ENCODE results near the gene KIF26B. TPM values are rescaled to one million over a fixed set of nuclear protein-coding genes. Genes with fewer than 3 reads are reported as not detected.

Gene KIF26B
- total RNA-seq, 4 donors from 2014 or later, result 3.6 to 7.0 (median 5.2) TPM

DNA sequence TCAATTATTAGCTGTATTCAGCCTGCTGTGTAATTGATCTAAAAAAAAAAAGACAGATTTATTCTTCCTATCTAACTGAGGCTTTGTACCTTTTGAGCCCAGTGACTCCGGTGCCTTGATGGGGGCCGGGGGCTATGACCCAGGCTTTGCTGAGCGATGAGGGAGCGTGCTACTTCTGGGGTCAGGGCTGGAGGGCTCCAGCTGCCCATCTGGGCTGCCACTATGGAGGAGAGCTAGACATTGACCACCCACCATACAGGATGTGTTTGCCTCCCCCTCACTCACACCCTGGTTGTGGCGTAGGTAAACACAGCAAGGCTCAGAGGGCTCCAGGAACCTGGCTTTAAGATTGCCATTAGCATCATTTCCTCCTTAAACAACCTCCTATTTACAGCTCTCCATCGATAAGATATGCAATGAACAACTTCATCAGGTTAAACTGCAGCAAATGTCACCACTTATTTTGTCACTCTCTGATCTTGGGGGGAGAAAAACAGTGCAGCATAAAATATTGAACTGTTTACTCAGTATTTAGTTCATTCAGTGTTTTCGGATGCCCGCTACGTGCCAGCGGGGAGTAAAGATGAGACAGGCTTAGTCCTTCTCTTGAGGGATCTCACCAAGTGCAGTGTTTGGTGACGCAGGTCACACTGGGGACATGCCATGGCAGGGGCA, 231.6 kb downstream of the KIF26B start:
- 89% methylated on average over 11 of the region's 11 CpGs for WGBS
- H3K9me3 ChIP-seq, result no peaks in the 10 kb centered on the region
- TF ChIP-seq, protein P1, sequence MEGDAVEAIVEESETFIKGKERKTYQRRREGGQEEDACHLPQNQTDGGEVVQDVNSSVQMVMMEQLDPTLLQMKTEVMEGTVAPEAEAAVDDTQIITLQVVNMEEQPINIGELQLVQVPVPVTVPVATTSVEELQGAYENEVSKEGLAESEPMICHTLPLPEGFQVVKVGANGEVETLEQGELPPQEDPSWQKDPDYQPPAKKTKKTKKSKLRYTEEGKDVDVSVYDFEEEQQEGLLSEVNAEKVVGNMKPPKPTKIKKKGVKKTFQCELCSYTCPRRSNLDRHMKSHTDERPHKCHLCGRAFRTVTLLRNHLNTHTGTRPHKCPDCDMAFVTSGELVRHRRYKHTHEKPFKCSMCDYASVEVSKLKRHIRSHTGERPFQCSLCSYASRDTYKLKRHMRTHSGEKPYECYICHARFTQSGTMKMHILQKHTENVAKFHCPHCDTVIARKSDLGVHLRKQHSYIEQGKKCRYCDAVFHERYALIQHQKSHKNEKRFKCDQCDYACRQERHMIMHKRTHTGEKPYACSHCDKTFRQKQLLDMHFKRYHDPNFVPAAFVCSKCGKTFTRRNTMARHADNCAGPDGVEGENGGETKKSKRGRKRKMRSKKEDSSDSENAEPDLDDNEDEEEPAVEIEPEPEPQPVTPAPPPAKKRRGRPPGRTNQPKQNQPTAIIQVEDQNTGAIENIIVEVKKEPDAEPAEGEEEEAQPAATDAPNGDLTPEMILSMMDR (IDR thresholded peaks at IDR 0.05), result no peak
- TF ChIP-seq POLR2AphosphoS5 (IDR thresholded peaks at IDR 0.05) (no peak), POLR2A (IDR thresholded peaks at IDR 0.05) (no peak), EP300 (IDR thresholded peaks at IDR 0.05) (no peak)

DNA sequence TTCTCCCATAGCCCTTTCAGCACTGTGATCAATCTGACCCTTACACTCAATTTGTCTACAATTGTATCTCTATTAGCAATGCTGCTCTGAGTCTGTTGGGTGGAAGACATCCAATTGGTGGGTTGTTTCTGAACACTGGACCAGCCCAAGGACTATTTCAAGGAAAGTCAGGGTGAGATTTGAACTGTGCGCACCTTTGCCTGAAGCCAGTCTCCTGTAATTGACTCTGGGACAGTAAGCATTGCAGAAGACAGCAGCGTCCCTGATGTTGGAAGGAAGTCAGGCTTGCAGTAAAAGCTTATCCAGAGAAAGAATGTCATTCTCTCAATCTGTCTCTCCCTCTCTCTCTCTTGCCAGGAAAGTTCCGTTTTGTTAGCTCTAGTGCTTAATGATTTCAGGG, 233.9 kb downstream of the KIF26B start:
- Histone ChIP-seq H3K4me1 (no peaks in the 10 kb centered on the region), H3K36me3 (no peaks in the 10 kb centered on the region), H3K9me3 (no peaks in the 10 kb centered on the region), H3K27me3 (peaks cover 2% of the 10 kb centered on the region), H3K4me3 (no peak overlapping the region), H3K27ac (no peak overlapping the region)
- DNase-seq (ENCODE audit: low spot score in 2 of 2), result no peak
- WGBS, result 78% methylated on average over 3 of the region's 3 CpGs
- no peak for TF ChIP-seq POLR2AphosphoS5 (IDR thresholded peaks at IDR 0.05)
- TF ChIP-seq, protein P1 (IDR thresholded peaks at IDR 0.05), result no peak
- TF ChIP-seq EP300 (IDR thresholded peaks at IDR 0.05), result no peak
- TF ChIP-seq POLR2A (IDR thresholded peaks at IDR 0.05), result no peak

More for the DNA sequence above, 231.6 kb downstream of the KIF26B start:
- Histone ChIP-seq H3K27me3 (no peaks in the 10 kb centered on the region), H3K27ac (no peak overlapping the region), H3K4me1 (no peaks in the 10 kb centered on the region), H3K36me3 (no peaks in the 10 kb centered on the region), H3K4me3 (no peak overlapping the region)
- no peak for DNase-seq (ENCODE audit: low spot score in 2 of 2)

- Histone ChIP-seq H3K27ac (no peak overlapping the region), H3K4me3 (no peak overlapping the region), H3K27me3 (peaks cover 4% of the 10 kb centered on the region), H3K36me3 (no peaks in the 10 kb centered on the region), H3K9me3 (no peaks in the 10 kb centered on the region), H3K4me1 (no peaks in the 10 kb centered on the region)
- DNase-seq (ENCODE audit: low spot score in 2 of 2), result no peak
- 97% methylated on average over 7 of the region's 7 CpGs for WGBS
- TF ChIP-seq POLR2AphosphoS5 (IDR thresholded peaks at IDR 0.05), result no peak
- no peak for TF ChIP-seq EP300 (IDR thresholded peaks at IDR 0.05)
- no peak for TF ChIP-seq POLR2A (IDR thresholded peaks at IDR 0.05)
- TF ChIP-seq, protein P1 (IDR thresholded peaks at IDR 0.05), result no peak
These were observed 235.1 kb downstream of the KIF26B start for GRCh38 chr1:245389873-245390272.

DNA sequence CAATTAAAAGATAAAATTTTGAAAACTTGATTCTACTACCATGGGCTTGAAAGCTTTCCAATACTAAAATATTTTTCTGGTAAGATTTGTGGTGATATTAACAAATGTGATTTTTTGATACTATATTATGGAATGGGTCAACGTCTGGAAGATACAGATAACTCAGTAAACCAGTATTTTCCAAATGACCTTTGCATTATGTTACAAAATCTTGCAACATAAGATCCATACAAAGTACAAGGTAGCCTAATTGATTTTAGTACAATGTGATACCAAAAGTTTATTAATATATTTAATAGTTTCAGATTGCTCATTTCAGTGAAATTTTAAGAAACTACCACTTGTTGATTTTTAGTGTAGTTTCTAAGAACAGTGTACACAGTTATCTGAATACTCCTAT, 236.2 kb downstream of the KIF26B start:
- TF ChIP-seq, protein P1 (IDR thresholded peaks at IDR 0.05), result no peak
- TF ChIP-seq EP300 (IDR thresholded peaks at IDR 0.05), result no peak
- TF ChIP-seq POLR2AphosphoS5 (IDR thresholded peaks at IDR 0.05), result no peak
- no peak for TF ChIP-seq POLR2A (IDR thresholded peaks at IDR 0.05)
- H3K27me3 ChIP-seq, result peaks cover 4% of the 10 kb centered on the region
- H3K9me3 ChIP-seq, result no peaks in the 10 kb centered on the region
- no peaks in the 10 kb centered on the region for H3K4me1 ChIP-seq
- H3K36me3 ChIP-seq, result no peaks in the 10 kb centered on the region
- H3K27ac ChIP-seq, result no peak overlapping the region
- DNase-seq (ENCODE audit: low spot score in 2 of 2), result no peak
- H3K4me3 ChIP-seq, result no peak overlapping the region
- WGBS, result 92% methylated on average over 1 of the region's 1 CpG

DNA sequence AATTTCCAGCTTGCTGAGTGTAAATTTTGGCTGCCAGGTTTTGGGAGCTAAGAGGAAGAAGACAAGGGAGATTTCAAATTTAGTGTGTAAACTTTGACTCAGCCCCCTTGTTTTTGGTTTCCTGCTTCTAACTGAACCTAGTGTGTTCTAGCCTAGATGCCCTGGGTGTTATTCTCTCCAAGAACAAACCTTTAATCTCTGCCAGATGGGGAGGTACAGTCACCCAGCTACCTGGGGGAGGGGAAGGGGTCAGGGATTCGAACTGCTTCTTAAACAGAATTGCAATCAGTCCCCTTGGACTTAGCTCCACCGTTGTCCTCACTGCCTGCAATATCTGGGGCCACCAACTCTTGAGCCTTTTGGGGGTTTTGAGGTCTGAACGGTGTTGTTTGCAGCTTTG, 238.9 kb downstream of the KIF26B start:
- Histone ChIP-seq H3K4me1 (no peaks in the 10 kb centered on the region), H3K36me3 (no peaks in the 10 kb centered on the region), H3K27ac (no peak overlapping the region), H3K4me3 (no peak overlapping the region), H3K9me3 (no peaks in the 10 kb centered on the region), H3K27me3 (peaks cover 4% of the 10 kb centered on the region)
- TF ChIP-seq EP300 (IDR thresholded peaks at IDR 0.05), result no peak
- no peak for TF ChIP-seq POLR2AphosphoS5 (IDR thresholded peaks at IDR 0.05)
- TF ChIP-seq, protein P1 (IDR thresholded peaks at IDR 0.05), result no peak
- no peak for TF ChIP-seq POLR2A (IDR thresholded peaks at IDR 0.05)
- WGBS, result 91% methylated on average over 3 of the region's 3 CpGs
- no peak for DNase-seq (ENCODE audit: low spot score in 2 of 2)

Measured in suprapubic skin (tissue), 4 donors.